Neuron (in vitro differentiated cells): ENCODE results near the gene ZFX.
"Not testable (repeated sequence)": the region's sequence is repeated elsewhere in the genome, so short reads cannot be mapped to it uniquely, and the experiment has no call there.

Source experiments
- H2AFZ ChIP-seq: one replicate; pipeline ENCODE4 v1.6.1; 2013; ENCODE audit warnings: low read depth, mild to moderate bottlenecking, inconsistent platforms, low read length, moderate library complexity
- H3K27me3 ChIP-seq: one replicate; pipeline ENCODE4 v1.6.1; 2013; ENCODE audit warnings: low read length; ENCODE audit not compliant: insufficient read depth
- H3K36me3 ChIP-seq: one replicate; pipeline ENCODE4 v1.6.1; 2013; ENCODE audit warnings: low read length; ENCODE audit not compliant: insufficient read depth
- H3K4me1 ChIP-seq: one replicate; pipeline ENCODE4 v1.6.1; 2013; ENCODE audit warnings: low read length; ENCODE audit not compliant: insufficient read depth
- H3K4me3 ChIP-seq: 2 replicates; pipeline ENCODE4 v1.5.1; 2013; ENCODE audit warnings: mild to moderate bottlenecking, low read length, moderate library complexity
- H3K9me3 ChIP-seq: one replicate; pipeline ENCODE4 v1.6.1; 2013; ENCODE audit warnings: low read length

ZFX gene

DNA sequence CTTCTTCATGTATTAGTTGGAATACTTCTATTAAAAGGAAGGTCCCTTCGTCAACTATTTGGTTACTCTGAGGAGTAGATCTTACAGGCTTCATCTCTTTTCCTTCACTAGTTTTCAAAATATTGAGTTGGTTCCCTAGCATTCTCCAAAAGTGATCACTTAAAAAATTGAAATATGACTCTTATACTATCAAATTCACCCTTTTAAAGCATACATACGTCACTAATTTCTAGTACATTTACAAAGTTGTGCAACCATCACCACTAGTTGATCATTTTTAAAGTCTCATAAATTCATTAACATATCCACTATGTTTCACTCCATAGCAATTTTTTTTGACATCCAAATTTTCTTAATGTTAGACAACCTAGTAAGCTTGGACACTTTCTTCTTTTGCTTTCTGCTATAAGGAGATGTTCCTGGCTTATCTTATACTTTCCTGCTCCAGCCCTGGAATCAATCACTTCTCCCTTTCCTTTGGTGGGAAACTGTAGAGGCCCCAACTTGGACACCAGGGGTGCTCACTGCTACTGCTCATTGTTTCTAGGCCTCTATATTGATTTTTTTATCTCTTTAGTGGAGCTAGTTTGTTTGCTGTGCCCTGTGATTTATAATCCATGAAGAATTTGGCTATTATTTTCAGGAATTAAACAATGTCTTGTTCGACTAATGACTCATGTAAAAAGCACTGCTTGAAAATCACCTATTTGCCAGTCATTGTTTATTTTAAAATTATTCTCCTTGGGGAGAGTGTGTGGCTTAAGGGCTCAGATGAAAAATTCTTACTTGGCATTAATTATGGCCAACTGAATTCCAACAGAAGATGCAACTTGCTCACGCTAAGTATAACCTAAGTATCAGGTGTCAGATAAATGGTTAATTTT is 4.0 kb upstream of the ZFX start:
- H2AFZ ChIP-seq, result no peak overlapping the region
- H3K27me3 ChIP-seq, result no peaks in the 10 kb centered on the region
- no peaks in the 10 kb centered on the region for H3K9me3 ChIP-seq
- H3K36me3 ChIP-seq, result no peaks in the 10 kb centered on the region
- H3K4me1 ChIP-seq, result peaks cover 28% of the 10 kb centered on the region
- no peak overlapping the region for H3K4me3 ChIP-seq

- Histone ChIP-seq H3K27me3 (no peaks in the 10 kb centered on the region), H3K4me3 (no peak overlapping the region), H3K4me1 (peaks cover 33% of the 10 kb centered on the region), H3K36me3 (no peaks in the 10 kb centered on the region), H3K9me3 (no peaks in the 10 kb centered on the region), H2AFZ (peak overlapping the region; percentile 48)
Measured at GRCh38 chrX:24146283-24146949, 3.1 kb upstream of the ZFX start.

- H3K27me3 ChIP-seq, result no peaks in the 10 kb centered on the region
- H3K4me3 ChIP-seq, result no peak overlapping the region
- H2AFZ ChIP-seq, result peak overlapping the region; percentile 48
- H3K36me3 ChIP-seq, result no peaks in the 10 kb centered on the region
- peaks cover 33% of the 10 kb centered on the region for H3K4me1 ChIP-seq
- H3K9me3 ChIP-seq, result no peaks in the 10 kb centered on the region
Measured at GRCh38 chrX:24147165-24147564, 2.4 kb upstream of the ZFX start.

DNA sequence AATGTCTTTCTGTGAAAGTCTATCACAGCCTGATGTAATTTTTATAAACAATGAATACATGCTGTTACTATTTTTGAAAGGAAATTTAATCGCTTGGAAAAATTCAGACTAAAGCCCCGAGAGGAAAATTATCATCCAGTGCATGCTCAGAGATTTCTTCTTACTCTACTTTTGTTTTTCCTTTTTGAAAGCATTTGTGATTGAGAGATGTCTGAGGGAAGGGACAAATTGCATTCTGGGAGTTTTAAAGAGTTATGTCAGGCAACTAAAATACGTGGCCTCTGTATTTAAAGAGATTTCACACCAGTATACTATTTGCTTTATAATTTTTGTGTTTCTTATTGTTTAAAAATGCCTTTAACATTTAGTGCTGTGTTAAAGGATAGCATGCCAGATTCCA is 1.4 kb upstream of the ZFX start:
- Histone ChIP-seq H3K36me3 (peaks cover 9% of the 10 kb centered on the region), H2AFZ (peak overlapping the region; percentile 93), H3K4me3 (peak overlapping the region; percentile 97), H3K27me3 (no peaks in the 10 kb centered on the region), H3K9me3 (no peaks in the 10 kb centered on the region), H3K4me1 (peaks cover 35% of the 10 kb centered on the region)

DNA sequence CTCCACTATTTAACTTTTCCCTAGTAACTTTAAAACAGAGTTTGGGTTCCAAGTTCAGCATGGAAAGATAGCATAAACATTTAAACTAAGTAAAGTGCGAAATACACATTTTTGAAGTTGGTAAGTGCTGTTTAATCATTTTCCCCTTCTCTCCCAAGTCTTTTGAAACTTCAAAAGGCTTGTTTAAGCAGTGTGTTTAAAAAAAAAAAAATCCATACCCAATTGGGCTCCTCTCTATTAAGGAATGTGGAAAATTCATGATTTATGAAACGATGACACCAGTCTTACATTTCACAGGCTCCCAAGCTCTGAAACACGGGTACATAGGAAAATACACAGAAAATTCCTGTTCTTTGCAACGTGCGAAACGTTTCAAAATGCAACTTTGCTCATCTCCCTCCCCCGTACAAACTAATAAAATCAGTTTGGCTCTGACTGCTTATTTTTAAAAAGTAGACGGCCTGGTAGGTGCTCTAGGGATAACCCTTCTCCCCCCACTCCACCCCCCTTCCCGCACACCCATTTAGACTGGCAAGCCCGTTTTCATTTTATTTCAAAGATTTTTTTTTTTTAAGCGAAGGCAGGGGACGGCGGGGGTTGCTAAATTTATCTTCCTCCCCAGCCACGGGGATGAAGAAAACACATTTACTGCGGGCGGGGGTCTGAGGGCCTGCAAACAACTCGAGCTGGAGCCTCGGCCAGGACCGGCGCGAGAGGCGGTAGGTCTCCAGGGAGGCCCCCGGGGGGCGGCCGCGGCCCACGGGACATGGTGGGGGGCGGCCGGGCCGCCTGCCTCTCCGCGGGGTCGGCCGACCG is 786 bp upstream of the ZFX start:
- Histone ChIP-seq H3K9me3 (no peaks in the 10 kb centered on the region), H3K27me3 (no peaks in the 10 kb centered on the region), H2AFZ (peak overlapping the region; percentile 93), H3K4me1 (peaks cover 37% of the 10 kb centered on the region), H3K36me3 (peaks cover 15% of the 10 kb centered on the region), H3K4me3 (peak overlapping the region; percentile 97)

DNA sequence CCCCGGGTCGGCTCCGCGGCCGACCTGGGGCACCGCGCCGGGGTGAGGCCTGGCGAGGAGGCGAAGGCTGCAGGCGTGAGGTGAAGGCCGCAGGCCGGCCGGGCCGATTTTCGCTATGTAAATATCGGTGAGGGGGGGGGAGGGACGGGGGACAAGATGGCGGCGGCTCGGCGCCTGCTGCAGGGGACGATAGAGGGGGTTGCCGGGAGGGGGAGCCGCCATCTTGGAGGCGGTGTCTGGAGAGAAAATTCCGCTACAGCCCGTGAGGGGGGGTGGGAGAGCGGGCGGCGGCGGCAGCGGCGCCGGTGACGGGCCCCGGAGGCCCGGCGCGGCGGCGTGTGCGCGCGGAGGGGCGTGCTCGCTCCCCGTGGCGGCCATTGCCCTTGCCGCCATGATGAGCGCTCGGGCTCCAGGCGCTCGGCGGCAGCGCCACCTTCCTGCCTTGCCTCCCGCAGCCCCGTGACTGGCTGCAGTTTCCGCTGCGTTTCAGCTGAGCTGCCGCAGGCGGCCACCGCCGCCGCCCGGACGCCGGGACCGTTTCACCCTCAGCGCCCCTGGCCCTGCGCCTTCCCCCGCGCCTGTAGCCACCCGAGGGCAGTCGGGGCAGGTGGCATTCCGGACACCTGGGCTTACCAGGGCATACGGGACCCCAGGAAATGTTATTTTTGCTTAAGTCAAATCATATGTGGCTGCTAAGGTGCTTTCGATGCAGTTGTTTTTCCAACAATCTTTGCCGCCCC is 692 bp downstream of the ZFX start:
- Histone ChIP-seq H3K27me3 (no peaks in the 10 kb centered on the region), H3K9me3 (no peaks in the 10 kb centered on the region), H3K4me1 (peaks cover 37% of the 10 kb centered on the region), H2AFZ (peak overlapping the region; percentile 79), H3K4me3 (peak overlapping the region; percentile 97), H3K36me3 (peaks cover 23% of the 10 kb centered on the region)

DNA sequence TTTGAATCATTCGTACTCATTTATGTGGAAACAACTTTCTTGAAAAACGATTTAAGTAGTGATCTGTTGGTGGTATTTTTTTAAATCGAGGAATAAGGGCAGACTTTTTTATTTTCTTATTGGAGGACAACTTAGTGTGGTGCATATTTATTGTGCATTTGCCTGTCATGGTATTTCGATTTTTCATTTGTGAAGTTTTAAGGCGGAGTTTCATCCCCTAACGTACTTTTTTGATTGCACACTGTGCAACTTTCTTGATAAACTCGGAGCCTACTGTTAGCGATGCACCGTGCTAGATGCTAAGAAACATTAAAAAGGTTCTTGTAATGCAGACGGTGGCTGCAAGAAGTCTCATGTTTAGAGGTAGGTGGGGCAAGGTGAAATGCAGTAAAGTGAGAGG is 1.4 kb downstream of the ZFX start:
- H3K27me3 ChIP-seq, result no peaks in the 10 kb centered on the region
- peaks cover 23% of the 10 kb centered on the region for H3K36me3 ChIP-seq
- no peaks in the 10 kb centered on the region for H3K9me3 ChIP-seq
- peak overlapping the region; percentile 79 for H2AFZ ChIP-seq
- H3K4me1 ChIP-seq, result peaks cover 33% of the 10 kb centered on the region
- peak overlapping the region; percentile 97 for H3K4me3 ChIP-seq

DNA sequence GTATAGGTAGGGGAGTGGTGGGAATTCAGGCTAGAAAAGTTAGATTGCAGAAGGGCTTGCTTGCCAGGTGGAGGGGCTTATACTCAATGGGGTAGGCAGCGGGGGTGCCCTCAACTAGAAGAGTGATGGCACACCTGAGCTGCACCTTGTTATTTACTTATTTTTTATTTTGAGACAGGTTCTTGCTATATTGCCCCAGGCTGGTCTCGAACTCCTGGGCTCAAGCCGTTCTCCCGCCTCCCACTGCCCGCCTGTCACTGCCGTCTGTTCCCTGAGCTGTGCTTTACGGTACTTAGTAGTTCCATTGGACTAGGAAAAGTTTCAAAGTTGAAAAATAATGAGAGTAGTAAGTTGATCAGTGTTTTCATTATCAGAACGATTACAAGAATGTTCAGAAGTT is 2.0 kb downstream of the ZFX start:
- peaks cover 23% of the 10 kb centered on the region for H3K36me3 ChIP-seq
- H3K27me3 ChIP-seq, result no peaks in the 10 kb centered on the region
- H3K9me3 ChIP-seq, result no peaks in the 10 kb centered on the region
- H2AFZ ChIP-seq, result no peak overlapping the region
- peaks cover 27% of the 10 kb centered on the region for H3K4me1 ChIP-seq
- H3K4me3 ChIP-seq, result peak overlapping the region; percentile 97

GRCh38 chrX:24153178-24153795 is 3.8 kb downstream of the ZFX start:
- peaks cover 14% of the 10 kb centered on the region for H3K4me1 ChIP-seq

DNA sequence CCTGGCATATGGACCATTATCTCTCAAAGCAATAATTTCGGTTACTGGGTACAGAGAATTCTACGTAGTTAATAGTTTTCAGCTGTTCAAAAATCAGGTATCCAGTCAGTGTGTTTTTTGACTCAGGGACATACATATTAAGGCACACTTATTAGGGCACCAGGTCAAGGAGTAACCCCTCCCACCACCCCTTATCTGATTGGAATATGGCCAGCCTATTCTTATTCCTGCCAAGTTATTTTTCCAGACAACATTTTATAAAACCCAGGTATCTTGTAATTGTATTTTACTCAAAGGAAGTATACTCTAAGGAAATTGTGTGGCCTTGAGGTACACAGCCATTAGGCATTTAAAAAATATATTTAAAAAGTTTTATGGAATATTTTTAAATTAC is 4.3 kb downstream of the ZFX start:
- Histone ChIP-seq H3K27me3 (no peaks in the 10 kb centered on the region), H3K9me3 (no peaks in the 10 kb centered on the region), H3K4me3 (no peak overlapping the region), H2AFZ (no peak overlapping the region), H3K36me3 (peaks cover 30% of the 10 kb centered on the region), H3K4me1 (peaks cover 9% of the 10 kb centered on the region)

More at GRCh38 chrX:24153178-24153795, 3.8 kb downstream of the ZFX start:
- Histone ChIP-seq H3K9me3 (no peaks in the 10 kb centered on the region), H3K4me3 (no peak overlapping the region), H2AFZ (no peak overlapping the region), H3K27me3 (no peaks in the 10 kb centered on the region), H3K36me3 (peaks cover 30% of the 10 kb centered on the region)

DNA sequence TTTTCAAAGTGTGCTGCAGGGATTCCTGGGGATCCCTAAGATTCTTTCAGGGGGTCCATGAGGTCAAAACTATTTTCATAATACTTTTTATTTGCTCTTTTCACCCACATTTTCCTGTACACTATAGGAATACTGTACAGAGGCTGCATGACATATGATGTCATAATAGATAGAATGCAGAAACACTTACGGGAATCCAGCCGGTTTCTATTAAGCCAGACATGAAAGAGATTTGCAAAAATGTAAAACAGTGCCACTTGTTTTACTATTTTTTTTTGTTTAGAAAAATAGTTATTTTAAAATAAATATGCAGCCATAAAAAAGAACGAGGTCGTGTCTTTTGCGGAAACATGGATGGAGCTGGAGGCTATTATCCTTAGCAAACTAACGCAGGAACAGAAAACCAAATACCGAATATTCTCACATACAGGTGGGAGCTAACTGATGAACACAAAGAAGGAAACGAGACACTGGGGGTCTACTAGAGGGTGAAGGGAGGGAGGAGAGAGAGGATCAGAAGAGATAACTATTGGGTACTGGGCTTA is 5.0 kb downstream of the ZFX start:
- Histone ChIP-seq H2AFZ (no peak overlapping the region), H3K9me3 (no peaks in the 10 kb centered on the region), H3K4me3 (no peak overlapping the region), H3K27me3 (no peaks in the 10 kb centered on the region), H3K36me3 (peaks cover 30% of the 10 kb centered on the region), H3K4me1 (peaks cover 9% of the 10 kb centered on the region)

DNA sequence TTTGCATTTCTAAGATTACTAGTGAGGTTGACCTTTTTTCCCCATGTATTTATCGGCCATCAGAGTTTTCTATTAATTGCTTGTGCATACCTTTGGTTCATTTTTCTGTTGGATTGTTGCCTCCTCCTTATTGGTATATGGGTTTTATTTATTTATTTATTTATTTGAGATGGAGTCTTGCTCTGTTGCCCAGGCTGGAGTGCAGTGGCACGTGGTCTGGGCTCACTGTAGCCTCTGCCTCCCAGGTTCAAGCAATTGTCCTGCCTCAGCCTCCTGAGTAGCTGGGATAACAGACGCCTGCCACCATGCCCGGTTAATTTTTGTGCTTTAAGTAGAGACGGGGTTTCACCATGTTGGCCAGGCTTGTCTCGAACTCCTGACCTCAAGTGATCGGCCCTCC is 6.2 kb downstream of the ZFX start:
- H3K27me3 ChIP-seq, H3K4me1 ChIP-seq, H2AFZ ChIP-seq, H3K9me3 ChIP-seq, H3K4me3 ChIP-seq: not testable (repeated sequence)
- peaks cover 30% of the 10 kb centered on the region for H3K36me3 ChIP-seq
